Kidney (tissue), 14 donors: ENCODE results near the gene LMO1. TPM values are rescaled to one million over a fixed set of nuclear protein-coding genes. Genes with fewer than 3 reads are reported as not detected.

Experiments used
- DNase-seq, 5 donors: peaks; one replicate each; pipeline ENCODE4 v3.0.0-alpha.2; 2013 to 2020
- FAIRE-seq: peaks from 2 replicates; lab custom pipeline; 2012; peaks lifted over from hg19 to GRCh38; lab: Jason Lieb, UNC
- H3K27ac ChIP-seq, 2 donors: one replicate each; pipeline ENCODE4 v1.7.0; 2013; ENCODE audit warnings: low read depth in 2 of 2, low read length in 2 of 2, inconsistent platforms in 1 of 2
- H3K27me3 ChIP-seq: one replicate; pipeline ENCODE4 v1.7.1; 2013; ENCODE audit warnings: low read length, inconsistent platforms; ENCODE audit not compliant: control insufficient read depth, insufficient read depth
- H3K36me3 ChIP-seq, 3 donors: one replicate each; pipeline versions ENCODE4 v1.7.0 to v1.7.1; 2013; ENCODE audit warnings: low read length in 3 of 3, control low read depth in 1 of 3, inconsistent platforms in 1 of 3; ENCODE audit not compliant: insufficient read depth in 3 of 3, control insufficient read depth in 2 of 3
- H3K4me1 ChIP-seq, 3 donors: one replicate each; pipeline versions ENCODE4 v1.7.0 to v1.7.1; 2013; ENCODE audit warnings: low read length in 3 of 3, inconsistent platforms in 1 of 3, low read depth in 1 of 3; ENCODE audit not compliant: control insufficient read depth in 2 of 3, insufficient read depth in 2 of 3
- H3K4me3 ChIP-seq, 3 donors: one replicate each; pipeline versions ENCODE4 v1.7.0 to v1.8.1; 2013; ENCODE audit warnings: low read length in 3 of 3, control low read depth in 1 of 3, inconsistent platforms in 1 of 3
- H3K9ac ChIP-seq, 3 donors: one replicate each; pipeline versions ENCODE4 v1.7.0 to v1.7.1; 2013; ENCODE audit warnings: low read length in 3 of 3, control low read depth in 1 of 3, inconsistent platforms in 1 of 3
- H3K9me3 ChIP-seq, 3 donors: one replicate each; pipeline versions ENCODE4 v1.7.0 to v1.7.1; 2013; ENCODE audit warnings: low read length in 3 of 3, control low read depth in 1 of 3, inconsistent platforms in 1 of 3; ENCODE audit not compliant: control insufficient read depth in 2 of 3, insufficient read depth in 1 of 3
- CTCF ChIP-seq: IDR thresholded peaks from 3 replicates; pipeline ENCODE4 v1.5.1; 2012; ENCODE audit warnings: mild to moderate bottlenecking, moderate library complexity, borderline replicate concordance; ENCODE audit not compliant: insufficient read depth; ENCODE audit errors: extremely low read depth
- intact Hi-C: fragments of 100-400 bp; cut with DNase I; formaldehyde crosslinking; loops from one replicate; pipeline ENCODE4 v1.11.1; 2022
- polyA plus RNA-seq: library from polyadenylated mRNA; stranded (reverse); fragments of 350-450 nt; fragmentation: Illumina TruSeq; extraction: RNeasy Lipid Tissue Mini Kit (QIAGEN cat#74804); gene quantifications from one replicate; pipeline ENCODE4 v1.2.3, GENCODE V29; 2014; ENCODE audit warnings: low read depth, low replicate concordance; ENCODE audit not compliant: insufficient read depth
- total RNA-seq: library from RNA; stranded (reverse); fragmentation: NEBNext Ultra II Directional; extraction: Animal tissue kit (Norgen Biotek cat#: 25700); gene quantifications from one replicate; pipeline ENCODE4 v1.2.1, GENCODE V29; 2021
- donor health status: control.
- donor health status: control.
- donor health status: control.
- donor health status: control.
- donor health status: control.
- donor health status: DM: yes; HTN: yes; CAD: no.
- donor health status: Normal renal cell carcinoma (clear cell type).

LMO1 gene
- total and polyA plus RNA-seq, 2 donors from 2014 or later, result 0.95 TPM; not detected in 1

- H3K36me3 ChIP-seq, result no peaks in the 10 kb centered on the region
- H3K27me3 ChIP-seq, result peaks cover 29% of the 10 kb centered on the region
- H3K27ac ChIP-seq, result no peak overlapping the region
- H3K9ac ChIP-seq, result no peak overlapping the region
- no peak for TF ChIP-seq CTCF
- peaks cover 0 to 8% (median 0%) of the 10 kb centered on the region in 3 donors for H3K9me3 ChIP-seq
- H3K4me1 ChIP-seq, result no peaks in the 10 kb centered on the region
- no peak for FAIRE-seq
- no peak for DNase-seq
- H3K4me3 ChIP-seq, result no peak overlapping the region
- intact Hi-C loops, result no loop called here
Measured at GRCh38 chr11:8273287-8273686, 9.6 kb upstream of the LMO1 start.

GRCh38 chr11:8271106-8271886 lies 7.6 kb upstream of the LMO1 start:
- no peaks in the 10 kb centered on the region for H3K36me3 ChIP-seq
- peak in 1 of 5 donors; percentile 11 for DNase-seq
- peaks cover 40% of the 10 kb centered on the region for H3K27me3 ChIP-seq
- peaks cover 0 to 2% (median 2%) of the 10 kb centered on the region in 3 donors for H3K4me1 ChIP-seq
- TF ChIP-seq CTCF, result no peak
- no peak overlapping the region for H3K27ac ChIP-seq
- H3K9ac ChIP-seq, result no peak overlapping the region
- H3K9me3 ChIP-seq, result peaks cover 0 to 8% (median 0%) of the 10 kb centered on the region in 3 donors
- intact Hi-C loops, result no loop called here
- no peak overlapping the region for H3K4me3 ChIP-seq
- FAIRE-seq, result no peak

- H3K36me3 ChIP-seq, result no peaks in the 10 kb centered on the region
- H3K9ac ChIP-seq, result no peak overlapping the region
- peaks cover 52% of the 10 kb centered on the region for H3K27me3 ChIP-seq
- TF ChIP-seq CTCF, result no peak
- H3K4me1 ChIP-seq, result peaks cover 0 to 2% (median 2%) of the 10 kb centered on the region in 3 donors
- peaks cover 0 to 6% (median 0%) of the 10 kb centered on the region in 3 donors for H3K9me3 ChIP-seq
- H3K27ac ChIP-seq, result no peak overlapping the region
- intact Hi-C loops, result no loop called here
- FAIRE-seq (no peak), DNase-seq (no peak)
- H3K4me3 ChIP-seq, result no peak overlapping the region
Measured at GRCh38 chr11:8269636-8270035, 6.0 kb upstream of the LMO1 start.
